HG03520 (cell line): ENCODE data around the gene STRADB.
"Not testable (repeated sequence)": the region's sequence is repeated elsewhere in the genome, so short reads cannot be mapped to it uniquely, and the experiment has no call there.

Experiments used
- ATAC-seq: cut with Tn5 transposase; IDR thresholded peaks from one replicate; pipeline ENCODE4 v1.9.1; 2021; ENCODE audit warnings: mild to moderate bottlenecking, moderate library complexity; ENCODE audit not compliant: unreplicated experiment

STRADB gene

GRCh38 chr2:201451292-201452057 is at the start of gene STRADB, which contains the start of gene TRAK2:
TSS of gene STRADB (plus strand) at chr2:201451740. CDS start at chr2:201454841, 3,101 bp downstream.
TSS of gene TRAK2 (minus strand) at chr2:201451458. CDS start at chr2:201420507, 30,951 bp downstream.
- ATAC-seq, result peak; percentile 96

GRCh38 chr2:201401815-201402214 is 49.7 kb upstream of the STRADB start:
- ATAC-seq, result no peak

- ATAC-seq, result no peak
Observed at GRCh38 chr2:201402651-201403562, 48.6 kb upstream of the STRADB start.

- ATAC-seq, result no peak
Observed at GRCh38 chr2:201403880-201404279, 47.7 kb upstream of the STRADB start.

GRCh38 chr2:201404699-201405280 is 46.8 kb upstream of the STRADB start:
- ATAC-seq, result no peak

- ATAC-seq, result no peak
Observed at GRCh38 chr2:201406077-201406662, 45.4 kb upstream of the STRADB start.

GRCh38 chr2:201407265-201407664 is 44.3 kb upstream of the STRADB start:
- ATAC-seq, result no peak

GRCh38 chr2:201408931-201409330 is 42.6 kb upstream of the STRADB start:
- no peak for ATAC-seq

GRCh38 chr2:201411421-201411820 is 40.1 kb upstream of the STRADB start:
- ATAC-seq, result no peak

- ATAC-seq, result no peak
Observed at GRCh38 chr2:201413143-201413542, 38.4 kb upstream of the STRADB start.

- ATAC-seq, result no peak
Observed at GRCh38 chr2:201413552-201413951, 38.0 kb upstream of the STRADB start.

GRCh38 chr2:201414099-201415023 is 37.2 kb upstream of the STRADB start:
- ATAC-seq, result peak; percentile 51

GRCh38 chr2:201415149-201415548 is 36.4 kb upstream of the STRADB start:
- no peak for ATAC-seq

GRCh38 chr2:201419057-201419635 is 32.4 kb upstream of the STRADB start:
- ATAC-seq, result no peak

- no peak for ATAC-seq
Observed at GRCh38 chr2:201419986-201420385, 31.6 kb upstream of the STRADB start.

GRCh38 chr2:201420442-201421113 is 31.0 kb upstream of the STRADB start:
- no peak for ATAC-seq

- ATAC-seq, result no peak
Observed at GRCh38 chr2:201425952-201426351, 25.6 kb upstream of the STRADB start.

- not testable (repeated sequence) for ATAC-seq
Observed at GRCh38 chr2:201428366-201428765, 23.2 kb upstream of the STRADB start.

- ATAC-seq, result not testable (repeated sequence)
Observed at GRCh38 chr2:201429835-201430234, 21.7 kb upstream of the STRADB start.
